GM19025 (cell line): ENCODE measurements around the gene HINT3.
"Not testable (repeated sequence)": the region's sequence is repeated elsewhere in the genome, so short reads cannot be mapped to it uniquely, and the experiment has no call there.

Experiments used
- ATAC-seq: cut with Tn5 transposase; IDR thresholded peaks from one replicate; pipeline ENCODE4 v1.9.1; 2021; ENCODE audit warnings: mild to moderate bottlenecking, low read depth, moderate library complexity; ENCODE audit not compliant: unreplicated experiment

HINT3 gene

DNA sequence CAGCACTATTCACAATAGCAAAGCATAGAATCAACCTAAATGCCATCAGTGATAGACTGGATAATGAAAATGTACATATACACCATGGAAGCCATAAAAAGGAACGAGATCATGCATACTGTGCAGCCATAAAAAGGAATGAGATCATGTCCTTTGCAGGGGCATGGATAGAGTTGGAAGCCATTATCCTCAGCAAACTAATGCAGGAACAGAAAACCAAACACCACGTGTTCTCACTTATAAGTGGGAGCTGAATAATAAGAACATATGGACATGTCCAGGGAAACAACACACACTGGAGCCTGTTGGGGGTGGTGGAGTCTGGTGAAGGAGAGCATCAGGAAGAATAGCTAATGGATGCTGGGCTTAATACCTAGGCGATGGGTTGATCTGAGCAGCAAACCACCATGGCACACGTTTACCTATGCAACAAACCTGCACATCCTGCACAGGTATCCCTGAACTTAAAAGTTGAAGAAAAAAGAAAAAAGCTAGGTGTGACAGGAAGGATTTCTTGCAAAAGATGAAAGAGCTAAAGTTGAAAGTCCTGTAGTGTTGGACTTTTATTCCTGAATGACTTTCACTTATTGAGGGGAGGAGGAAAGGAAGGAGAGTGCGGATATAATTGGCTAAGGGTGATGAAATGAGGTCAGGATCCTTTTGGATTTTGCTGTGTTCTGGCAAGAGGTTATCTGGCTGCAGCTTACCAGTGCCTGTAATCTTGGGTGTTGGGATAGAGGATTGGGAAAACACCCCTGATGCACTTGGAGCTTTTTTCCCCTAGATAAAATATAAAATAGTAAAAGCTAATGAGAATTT is 38.3 kb downstream of the HINT3 start:
- no peak for ATAC-seq

DNA sequence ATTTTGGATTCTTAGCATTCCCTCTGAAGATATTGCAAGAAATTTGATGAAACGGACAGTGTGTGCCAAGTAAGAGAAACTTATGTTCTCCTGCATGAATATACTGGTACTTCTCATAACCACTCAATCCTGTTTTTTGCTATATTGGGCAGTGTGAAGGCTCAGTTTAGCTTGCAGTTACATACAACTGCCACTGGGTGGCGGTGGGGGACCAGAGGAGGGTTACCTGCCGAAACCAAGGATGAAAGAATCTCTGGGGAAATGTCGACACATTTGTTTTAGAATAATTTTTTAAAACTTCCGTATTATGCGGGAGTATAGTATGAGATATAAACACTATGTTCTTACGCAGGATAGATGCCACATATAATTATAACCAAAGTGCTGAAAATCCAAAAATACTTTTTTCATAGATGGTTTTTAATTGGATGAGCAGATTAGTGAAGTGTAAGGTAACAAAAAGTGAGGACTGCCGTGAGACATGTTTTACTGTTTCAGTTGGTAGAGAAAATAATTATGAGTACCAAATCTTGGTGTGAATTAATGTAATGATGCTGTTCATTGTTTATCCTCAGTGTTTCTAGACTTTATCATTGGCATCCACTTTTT is 39.5 kb downstream of the HINT3 start:
- ATAC-seq = peak; percentile 90

DNA sequence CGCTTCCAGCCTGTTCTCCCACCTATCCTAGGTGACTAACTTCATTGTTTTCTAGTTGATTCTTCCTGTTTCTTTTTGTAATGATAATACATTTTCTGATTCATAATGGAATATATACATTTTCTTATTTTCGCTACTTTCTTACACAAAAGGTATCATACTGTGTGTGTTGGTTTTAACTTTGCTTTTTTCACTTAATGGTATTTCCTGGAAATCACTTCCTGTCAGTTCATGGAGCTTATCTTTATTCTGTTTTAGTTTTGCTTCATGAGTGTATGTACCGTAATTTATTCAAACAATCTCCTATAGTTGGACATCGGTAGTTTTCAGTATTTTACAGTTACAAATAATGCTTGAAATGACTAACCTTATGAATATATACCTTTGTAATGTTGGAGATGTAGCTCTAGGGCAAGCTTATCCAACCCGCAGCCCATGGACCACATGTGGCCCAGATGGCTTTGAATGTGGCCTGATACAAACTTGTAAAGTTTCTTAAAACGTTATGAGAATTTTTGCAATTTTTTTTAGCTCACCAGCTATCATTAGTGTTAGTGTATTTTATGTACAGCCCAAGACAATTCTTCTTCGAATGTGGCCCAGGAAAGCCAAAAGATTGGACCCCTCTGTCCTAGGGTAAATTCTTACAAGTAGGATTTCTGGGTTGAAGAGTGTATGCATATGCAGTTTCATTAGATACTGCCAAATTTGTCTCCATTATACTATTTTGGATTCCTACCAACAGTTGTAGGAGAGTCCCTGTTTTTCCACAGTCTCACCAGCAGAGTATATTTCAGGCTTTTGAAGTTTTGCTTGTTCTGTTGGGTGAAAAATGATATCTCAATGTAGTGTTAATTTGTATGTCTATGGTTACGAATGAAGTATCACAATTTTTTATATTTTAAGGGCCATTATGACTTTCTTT is 46.4 kb downstream of the HINT3 start:
- no peak for ATAC-seq

DNA sequence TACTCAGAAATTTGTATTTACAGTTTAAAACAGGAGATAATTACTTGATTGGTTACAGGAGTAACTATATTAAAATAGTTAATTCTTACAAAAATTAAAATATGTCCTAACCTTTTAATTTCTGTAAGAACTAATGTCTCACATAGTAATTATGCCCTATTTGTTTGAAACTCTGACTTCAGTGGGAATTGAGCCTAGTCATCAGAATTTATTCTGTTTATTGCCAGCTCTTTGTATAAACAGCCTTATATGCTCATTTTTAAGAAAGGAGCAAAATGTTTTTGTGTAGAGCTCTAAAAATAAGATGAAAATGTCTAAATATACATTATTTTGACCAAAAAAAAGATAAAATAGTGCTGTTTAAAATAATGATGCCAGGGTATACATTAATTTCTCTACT is 51.2 kb downstream of the HINT3 start:
- no peak for ATAC-seq

DNA sequence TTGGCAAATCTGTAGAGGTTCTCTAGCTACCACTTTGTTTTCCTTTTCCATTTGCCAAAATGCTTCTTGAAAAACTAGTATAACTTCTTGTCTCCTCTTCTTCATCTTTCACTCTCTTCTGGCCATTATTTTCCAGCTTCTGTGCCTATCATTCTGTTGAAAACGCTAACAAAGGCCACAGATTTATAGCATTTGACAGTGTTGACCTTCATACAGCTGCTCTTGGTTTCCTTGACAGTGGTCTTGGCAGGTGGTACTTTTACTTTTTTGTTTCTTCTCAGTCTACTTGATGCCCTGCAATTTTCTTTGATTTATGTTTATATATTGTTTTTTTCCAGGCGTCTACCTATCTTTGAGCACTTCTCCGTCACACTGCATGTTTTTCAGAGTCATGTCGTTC is 53.5 kb downstream of the HINT3 start:
- no peak for ATAC-seq

DNA sequence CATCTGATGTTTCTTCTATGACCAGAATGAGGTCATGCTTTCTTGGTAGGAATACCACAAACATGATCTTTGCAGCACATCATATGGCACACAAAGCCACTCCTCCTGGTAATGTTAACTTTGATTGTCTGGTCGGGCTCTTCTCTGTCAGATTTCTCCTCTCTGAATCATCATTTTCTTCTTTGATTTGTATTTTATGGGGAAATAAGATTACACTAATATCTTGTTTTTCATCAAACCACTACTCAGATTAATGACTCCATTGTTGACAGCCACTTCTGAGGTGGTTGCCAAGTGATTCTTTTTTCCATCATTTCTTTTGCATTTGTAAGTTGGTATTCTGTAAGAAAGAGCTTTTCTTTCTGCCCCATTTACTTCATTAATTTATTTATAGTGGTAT is 59.3 kb downstream of the HINT3 start:
- ATAC-seq = no peak

DNA sequence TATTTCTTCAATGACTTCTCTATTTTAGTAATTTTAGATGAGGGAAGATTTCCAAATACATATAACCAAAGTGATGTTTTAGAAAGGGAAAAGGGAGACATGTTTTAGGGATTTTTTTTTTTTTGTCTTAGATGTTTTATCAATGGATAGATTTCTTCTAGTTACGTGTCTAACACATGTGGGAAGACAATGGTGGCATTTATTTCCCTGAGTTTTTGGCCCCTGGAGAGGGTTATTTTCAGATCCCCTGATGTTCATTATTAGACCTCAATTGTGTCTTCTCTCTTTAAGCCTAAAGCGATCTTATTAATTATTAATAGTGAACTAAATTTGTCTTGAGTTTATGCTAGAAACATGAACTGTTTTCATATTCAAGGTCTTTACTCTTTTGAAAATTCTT is 60.0 kb downstream of the HINT3 start:
- no peak for ATAC-seq

DNA sequence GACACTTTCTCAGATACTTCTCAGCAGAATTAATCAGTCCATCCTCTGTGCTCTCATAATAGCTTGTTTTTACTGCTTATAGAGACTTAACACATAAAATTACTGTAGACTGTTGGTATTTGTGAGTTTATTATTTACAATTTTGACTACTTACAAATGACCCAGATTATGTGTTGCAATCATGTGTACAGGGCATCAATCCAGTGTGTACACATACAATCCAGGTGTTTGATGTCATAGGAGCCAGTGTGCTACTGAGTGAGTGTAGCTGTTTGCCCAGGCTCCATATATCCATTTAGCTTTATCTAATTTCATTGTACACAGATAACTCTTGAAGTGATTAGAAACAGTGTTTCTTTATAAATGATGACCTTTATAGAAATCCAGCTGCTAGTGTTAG is 61.1 kb downstream of the HINT3 start:
- ATAC-seq = no peak

DNA sequence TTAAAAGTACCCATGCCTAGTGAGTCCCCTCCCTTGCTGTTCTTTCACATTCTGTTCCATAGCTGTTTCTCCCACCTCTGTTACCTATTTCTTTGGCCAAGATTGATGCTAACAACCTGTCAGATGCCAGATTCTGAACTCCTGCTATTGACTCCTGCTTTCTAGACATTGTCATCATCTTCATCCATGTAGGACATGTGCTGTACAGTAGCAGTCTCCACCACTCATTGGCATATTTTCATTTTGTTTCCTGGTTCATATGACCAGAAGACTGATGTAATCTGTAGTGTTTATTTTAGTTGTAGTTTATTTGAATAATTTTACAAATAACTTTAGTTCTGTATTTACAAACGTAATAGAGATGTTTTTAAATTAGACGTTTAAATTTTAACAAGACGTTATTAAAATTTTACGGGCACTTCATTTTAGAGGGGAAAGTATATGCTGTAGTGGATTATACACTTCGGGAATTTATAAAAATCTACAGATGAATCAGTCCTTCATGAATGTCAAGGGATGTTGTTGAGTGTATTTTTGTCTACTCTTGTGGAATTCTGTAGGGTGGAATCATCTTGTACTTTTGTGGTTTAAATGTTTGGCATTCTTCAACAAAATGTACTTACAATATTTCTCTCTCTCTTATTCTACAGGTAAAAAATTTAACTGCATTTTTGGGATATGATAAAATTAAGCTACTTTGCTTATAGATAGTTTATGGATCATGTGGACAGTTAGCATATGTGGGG is 63.9 kb downstream of the HINT3 start:
- ATAC-seq = no peak

DNA sequence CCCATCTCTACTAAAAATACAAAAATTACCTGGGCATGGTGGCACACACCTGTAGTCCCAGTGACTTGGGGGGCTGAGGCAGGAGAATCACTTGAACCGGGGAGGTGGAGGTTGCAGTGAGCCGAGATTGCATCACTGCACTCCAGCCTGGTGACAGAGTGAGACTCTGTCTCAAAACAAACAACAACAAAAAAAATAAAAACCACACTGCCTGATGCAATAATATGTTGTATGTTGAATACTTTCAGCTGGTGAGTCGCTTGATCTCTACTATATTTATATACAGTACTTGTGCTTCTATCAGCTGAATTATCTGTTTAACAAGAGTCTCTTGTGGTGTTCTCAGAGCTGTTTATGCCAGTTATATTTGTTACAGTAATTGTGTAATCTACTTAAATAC is 66.9 kb downstream of the HINT3 start:
- ATAC-seq = not testable (repeated sequence)

DNA sequence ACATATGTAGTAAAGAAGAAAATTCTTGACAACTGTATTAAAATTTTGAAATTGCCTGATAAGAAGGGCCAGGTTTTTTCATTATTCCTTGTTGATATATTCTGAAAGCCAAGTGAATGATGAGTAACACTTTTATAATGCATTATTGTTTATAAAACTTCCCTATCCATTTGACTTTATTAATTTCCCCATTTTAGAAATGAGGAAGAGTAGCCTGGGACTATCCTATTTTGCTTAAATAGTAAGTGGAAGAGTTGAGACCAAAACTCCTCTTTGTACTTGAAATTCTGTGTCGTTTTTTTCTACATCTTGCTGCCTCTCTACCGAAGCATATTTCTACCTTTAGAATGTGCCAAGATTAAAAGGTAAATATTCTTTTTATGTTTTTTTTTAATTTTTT is 69.4 kb downstream of the HINT3 start:
- no peak for ATAC-seq

DNA sequence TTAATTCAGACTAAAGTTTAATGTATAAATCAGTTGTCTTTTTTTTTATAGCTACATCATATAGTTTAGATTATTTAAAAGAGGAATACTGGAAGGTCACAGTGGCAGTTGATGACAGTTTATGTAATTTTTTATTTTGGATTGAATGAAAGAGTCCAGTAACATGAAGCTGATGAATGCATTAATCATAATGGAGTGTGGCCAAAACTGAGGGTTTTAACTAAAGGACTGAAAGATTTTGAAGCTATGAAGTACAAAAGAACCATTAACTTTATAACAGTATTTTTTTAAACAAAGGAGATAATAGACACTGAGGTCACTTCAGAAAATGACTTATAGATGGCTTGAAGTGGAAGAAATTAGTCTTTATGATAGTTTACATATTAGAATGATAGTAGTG is 71.0 kb downstream of the HINT3 start:
- no peak for ATAC-seq
